LNCAP (cell line): Measurements from ENCODE around the gene KIF13A.

Source experiments
- TF ChIP-seq, protein P1 (sequence below): fragments of 450-650 bp; IDR thresholded peaks from 2 replicates; pipeline ENCODE4 v1.5.1; 2017; ENCODE audit warnings: mild to moderate bottlenecking

The KIF13A gene

DNA sequence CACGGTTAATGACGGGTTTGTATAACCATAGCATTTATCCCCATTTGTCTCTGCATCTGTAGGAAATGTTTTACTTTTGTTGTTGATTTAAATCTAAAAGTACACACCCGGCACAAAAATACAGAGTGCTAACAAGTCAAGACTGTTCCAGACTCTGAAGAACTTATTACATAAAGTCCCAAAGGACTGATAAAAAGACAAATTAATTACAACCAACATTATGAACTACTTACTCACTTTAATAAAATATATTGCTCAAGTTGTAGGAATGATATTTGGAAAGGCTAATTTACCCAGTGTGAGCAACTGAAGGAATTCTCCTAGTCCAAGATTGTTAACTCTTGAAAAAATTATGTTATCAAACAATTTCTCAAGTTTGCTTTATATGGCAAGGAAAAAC, 115.6 kb downstream of the KIF13A start:
- TF ChIP-seq, protein P1, sequence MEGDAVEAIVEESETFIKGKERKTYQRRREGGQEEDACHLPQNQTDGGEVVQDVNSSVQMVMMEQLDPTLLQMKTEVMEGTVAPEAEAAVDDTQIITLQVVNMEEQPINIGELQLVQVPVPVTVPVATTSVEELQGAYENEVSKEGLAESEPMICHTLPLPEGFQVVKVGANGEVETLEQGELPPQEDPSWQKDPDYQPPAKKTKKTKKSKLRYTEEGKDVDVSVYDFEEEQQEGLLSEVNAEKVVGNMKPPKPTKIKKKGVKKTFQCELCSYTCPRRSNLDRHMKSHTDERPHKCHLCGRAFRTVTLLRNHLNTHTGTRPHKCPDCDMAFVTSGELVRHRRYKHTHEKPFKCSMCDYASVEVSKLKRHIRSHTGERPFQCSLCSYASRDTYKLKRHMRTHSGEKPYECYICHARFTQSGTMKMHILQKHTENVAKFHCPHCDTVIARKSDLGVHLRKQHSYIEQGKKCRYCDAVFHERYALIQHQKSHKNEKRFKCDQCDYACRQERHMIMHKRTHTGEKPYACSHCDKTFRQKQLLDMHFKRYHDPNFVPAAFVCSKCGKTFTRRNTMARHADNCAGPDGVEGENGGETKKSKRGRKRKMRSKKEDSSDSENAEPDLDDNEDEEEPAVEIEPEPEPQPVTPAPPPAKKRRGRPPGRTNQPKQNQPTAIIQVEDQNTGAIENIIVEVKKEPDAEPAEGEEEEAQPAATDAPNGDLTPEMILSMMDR, result no peak

DNA sequence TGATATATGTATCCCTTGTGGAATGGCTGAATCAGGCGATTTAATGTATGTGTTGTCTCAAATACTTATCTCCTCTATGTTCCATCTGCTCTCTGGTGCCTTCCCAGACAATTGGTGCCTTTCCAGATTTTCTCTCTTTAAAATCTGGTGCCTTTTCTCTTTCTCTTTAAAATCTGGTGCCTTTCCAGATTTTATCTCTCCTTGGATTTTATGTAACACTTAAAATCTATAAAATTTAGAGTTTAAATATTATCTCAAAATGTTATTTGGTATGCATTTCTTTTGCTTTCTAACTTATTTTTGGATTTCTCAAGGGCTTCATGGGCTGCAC, 116.3 kb downstream of the KIF13A start:
- TF ChIP-seq, protein P1, result no peak

DNA sequence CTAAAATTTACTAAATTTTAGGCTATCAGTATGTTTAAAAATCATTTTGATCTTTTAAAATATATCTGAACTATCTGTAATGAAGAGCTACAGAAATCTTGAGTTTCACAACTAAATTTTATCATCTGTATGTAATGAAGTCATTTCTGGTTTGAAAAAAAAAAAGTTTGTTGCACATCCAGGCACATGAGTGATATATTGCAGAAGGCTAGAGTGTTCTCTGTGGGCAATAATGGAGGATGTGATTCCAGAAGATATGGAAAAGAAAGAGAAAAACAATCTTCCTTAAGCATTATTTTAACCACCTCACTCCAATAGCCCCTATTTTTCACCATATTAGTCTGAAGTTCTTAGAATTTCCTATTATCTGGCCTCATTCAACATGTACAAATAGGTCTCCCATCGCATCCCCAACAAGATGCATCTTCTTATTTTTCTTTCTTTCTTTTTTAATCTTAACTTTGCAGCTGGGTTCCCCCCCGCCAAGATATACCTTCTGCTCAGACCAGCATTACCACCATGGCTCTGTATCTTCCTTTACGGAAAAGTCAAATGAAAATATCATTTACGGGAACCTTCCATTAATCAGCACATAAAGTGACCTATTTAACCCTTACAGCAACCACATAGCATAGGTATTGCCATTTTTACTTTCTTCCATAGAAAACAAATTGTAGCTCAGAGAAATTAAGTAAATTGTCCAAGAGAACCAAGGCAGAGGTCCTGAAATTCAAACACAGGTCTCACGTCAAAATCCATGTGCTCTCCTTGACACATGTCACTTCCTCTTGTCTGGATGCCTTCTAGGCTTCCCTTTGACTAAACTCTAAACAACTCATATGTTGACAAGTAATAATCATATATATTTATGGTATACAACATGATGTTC, 116.9 kb downstream of the KIF13A start:
- TF ChIP-seq, protein P1, result no peak

DNA sequence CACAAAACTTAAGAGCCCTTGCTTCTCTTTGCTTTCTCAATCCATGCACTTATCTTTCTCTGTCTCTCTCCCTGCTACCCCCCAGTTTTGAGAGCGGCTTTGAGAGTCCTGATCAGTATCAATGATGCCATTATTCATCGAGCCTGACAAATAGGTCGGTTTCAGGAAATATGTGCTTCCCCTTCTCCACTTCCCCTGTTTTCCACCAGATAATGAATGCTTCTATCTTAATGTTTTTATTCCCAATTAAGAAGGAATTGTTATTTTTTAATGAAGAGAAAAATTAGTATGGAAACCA, 117.7 kb downstream of the KIF13A start:
- TF ChIP-seq, protein P1, result no peak

DNA sequence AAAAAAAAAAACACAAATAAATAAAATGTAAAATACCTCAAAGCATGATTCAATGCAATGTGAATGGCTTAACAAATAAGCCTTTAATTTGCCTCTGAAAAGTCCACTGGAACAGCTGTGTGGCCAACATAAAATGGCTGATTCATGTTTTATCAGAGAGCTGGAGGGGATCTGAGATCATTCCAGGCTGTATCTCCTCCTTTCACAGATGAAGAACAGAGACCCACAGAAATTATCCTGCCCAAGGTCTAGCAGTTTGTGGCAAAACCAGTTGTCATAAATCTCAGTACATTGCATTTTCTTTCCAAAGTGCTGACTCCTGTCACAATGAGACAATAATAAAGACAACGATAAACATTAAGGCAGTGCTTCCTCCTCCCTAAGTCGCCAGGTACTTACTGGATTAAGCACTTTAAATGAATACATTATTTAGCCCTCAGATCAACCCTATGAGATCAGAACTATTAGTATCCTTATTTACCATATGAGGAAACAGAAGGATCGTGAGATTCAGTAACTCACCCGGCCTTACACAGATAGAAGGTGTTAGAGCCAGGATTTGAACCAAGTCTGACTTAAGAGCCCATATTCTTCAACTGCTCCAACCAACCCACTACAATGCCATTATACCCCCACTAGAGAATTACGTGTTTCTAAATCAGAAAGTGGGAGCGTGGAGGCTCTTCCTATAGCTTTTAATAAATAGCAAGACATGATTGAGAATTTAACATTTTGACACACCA, 118.3 kb downstream of the KIF13A start:
- TF ChIP-seq, protein P1, result no peak

DNA sequence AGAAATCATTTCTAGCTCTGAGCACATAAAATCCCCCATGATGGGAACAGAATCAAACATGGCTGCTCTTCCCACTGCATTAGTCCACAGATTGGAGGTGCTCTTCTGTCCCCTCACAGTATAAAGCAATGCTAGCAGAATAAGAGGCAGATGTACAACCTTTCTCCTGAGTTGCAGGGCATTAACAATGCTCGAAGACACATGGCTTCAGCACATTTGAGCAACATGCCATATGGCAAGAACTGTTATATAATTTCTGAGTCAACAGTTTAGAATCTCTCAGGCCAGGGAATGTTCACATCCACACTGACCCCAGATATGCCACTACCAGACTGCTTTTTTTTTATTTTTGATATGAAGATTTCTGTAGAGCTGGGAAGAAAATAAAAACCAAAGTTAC, 119.6 kb downstream of the KIF13A start:
- TF ChIP-seq, protein P1, result no peak

DNA sequence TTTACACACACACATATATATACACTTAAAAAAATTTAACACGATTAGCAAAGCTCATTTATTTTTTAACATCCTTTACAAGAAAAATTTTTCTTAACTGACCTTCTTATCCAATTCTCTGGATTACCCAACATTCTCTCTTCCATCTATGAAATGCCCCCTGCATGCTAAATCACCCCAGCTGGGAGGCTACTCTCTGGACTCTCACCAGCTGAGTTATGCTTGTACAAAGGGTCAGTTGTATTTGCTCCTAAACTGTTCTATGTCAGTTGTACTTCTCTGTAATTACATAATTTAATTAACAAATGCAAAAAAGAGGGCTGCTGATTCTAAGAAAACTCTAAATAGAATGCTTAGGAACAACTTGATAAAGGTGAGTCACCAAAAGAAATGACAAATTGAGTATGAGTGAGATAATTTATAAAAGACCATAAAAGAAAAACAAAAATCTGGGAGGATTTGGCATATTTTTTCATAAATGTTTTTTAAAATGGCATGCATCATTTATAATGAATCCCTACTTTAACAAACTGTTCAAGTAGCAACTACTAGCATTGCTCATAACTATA, 120.5 kb downstream of the KIF13A start:
- TF ChIP-seq, protein P1, result no peak
